ENCODE results near the gene SBF2.

Gene SBF2

GRCh38 chr11:10022764-10023163, 271.3 kb downstream of the SBF2 start:
- Histone ChIP-seq H3K4me2 (ENCODE audit: low read depth, low read length, poor library complexity, severe bottlenecking) (no peak overlapping the region), H3K27ac (ENCODE audit: low read depth, low read length) (no peak overlapping the region), H3K4me3 (ENCODE audit: insufficient read depth, low read length, poor library complexity, severe bottlenecking) (no peak overlapping the region), H3K36me3 (ENCODE audit: low read length) (no peaks in the 10 kb centered on the region), H3K79me2 (ENCODE audit: insufficient read depth, low read length) (no peaks in the 10 kb centered on the region), H3K9me3 (ENCODE audit: insufficient read depth, low read length) (no peaks in the 10 kb centered on the region), H3K27me3 (ENCODE audit: low read length) (no peaks in the 10 kb centered on the region), H4K20me1 (ENCODE audit: low read depth, low read length) (no peaks in the 10 kb centered on the region), H3K9ac (ENCODE audit: low read length) (no peak overlapping the region), H2AFZ (ENCODE audit: low read depth, low read length, severe bottlenecking) (no peak overlapping the region), H3F3A (ENCODE audit: insufficient read depth) (no peaks in the 10 kb centered on the region), H3K9me2 (replicated peaks; ENCODE audit: insufficient read depth, low read length) (no peaks in the 10 kb centered on the region)
- TF ChIP-seq, protein P1, sequence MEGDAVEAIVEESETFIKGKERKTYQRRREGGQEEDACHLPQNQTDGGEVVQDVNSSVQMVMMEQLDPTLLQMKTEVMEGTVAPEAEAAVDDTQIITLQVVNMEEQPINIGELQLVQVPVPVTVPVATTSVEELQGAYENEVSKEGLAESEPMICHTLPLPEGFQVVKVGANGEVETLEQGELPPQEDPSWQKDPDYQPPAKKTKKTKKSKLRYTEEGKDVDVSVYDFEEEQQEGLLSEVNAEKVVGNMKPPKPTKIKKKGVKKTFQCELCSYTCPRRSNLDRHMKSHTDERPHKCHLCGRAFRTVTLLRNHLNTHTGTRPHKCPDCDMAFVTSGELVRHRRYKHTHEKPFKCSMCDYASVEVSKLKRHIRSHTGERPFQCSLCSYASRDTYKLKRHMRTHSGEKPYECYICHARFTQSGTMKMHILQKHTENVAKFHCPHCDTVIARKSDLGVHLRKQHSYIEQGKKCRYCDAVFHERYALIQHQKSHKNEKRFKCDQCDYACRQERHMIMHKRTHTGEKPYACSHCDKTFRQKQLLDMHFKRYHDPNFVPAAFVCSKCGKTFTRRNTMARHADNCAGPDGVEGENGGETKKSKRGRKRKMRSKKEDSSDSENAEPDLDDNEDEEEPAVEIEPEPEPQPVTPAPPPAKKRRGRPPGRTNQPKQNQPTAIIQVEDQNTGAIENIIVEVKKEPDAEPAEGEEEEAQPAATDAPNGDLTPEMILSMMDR (IDR thresholded peaks at IDR 0.05; ENCODE audit: insufficient read depth, low read length, poor library complexity, severe bottlenecking): no peak
- no peak for TF ChIP-seq EZH2phosphoT487 (conservative IDR thresholded peaks at IDR 0.05; ENCODE audit: low read length)

DNA sequence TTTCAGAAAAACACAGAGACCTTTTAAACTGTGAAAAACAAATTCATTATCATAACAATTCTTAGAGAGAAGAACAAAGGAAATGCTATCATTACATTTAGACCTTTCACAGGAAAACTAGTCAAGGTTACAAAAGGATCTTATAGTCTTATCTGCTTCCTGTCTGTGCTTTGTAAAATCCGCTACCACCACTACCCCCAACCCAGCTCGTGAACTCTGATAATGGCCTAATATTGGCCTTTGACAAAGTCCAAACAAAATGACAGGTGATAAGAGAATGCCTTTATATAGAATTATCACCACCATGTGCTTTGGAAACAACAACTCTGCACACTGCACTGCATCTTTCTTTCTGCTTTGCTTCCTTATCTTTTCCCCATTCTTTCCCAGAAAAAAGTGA, 272.5 kb downstream of the SBF2 start:
- no peaks in the 10 kb centered on the region for H3F3A ChIP-seq (ENCODE audit: insufficient read depth)
- TF ChIP-seq, protein P1 (IDR thresholded peaks at IDR 0.05; ENCODE audit: insufficient read depth, low read length, poor library complexity, severe bottlenecking): no peak
- TF ChIP-seq EZH2phosphoT487 (conservative IDR thresholded peaks at IDR 0.05; ENCODE audit: low read length): no peak
- no peaks in the 10 kb centered on the region for H3K79me2 ChIP-seq (ENCODE audit: insufficient read depth, low read length)
- H3K27ac ChIP-seq (ENCODE audit: low read depth, low read length): no peak overlapping the region
- no peaks in the 10 kb centered on the region for H3K27me3 ChIP-seq (ENCODE audit: low read length)
- no peaks in the 10 kb centered on the region for H3K9me3 ChIP-seq (ENCODE audit: insufficient read depth, low read length)
- no peaks in the 10 kb centered on the region for H4K20me1 ChIP-seq (ENCODE audit: low read depth, low read length)
- H3K4me3 ChIP-seq (ENCODE audit: insufficient read depth, low read length, poor library complexity, severe bottlenecking): no peak overlapping the region
- H3K4me2 ChIP-seq (ENCODE audit: low read depth, low read length, poor library complexity, severe bottlenecking): no peak overlapping the region
- H3K9me2 ChIP-seq (replicated peaks; ENCODE audit: insufficient read depth, low read length): no peaks in the 10 kb centered on the region
- H3K36me3 ChIP-seq (ENCODE audit: low read length): no peaks in the 10 kb centered on the region
- no peak overlapping the region for H3K9ac ChIP-seq (ENCODE audit: low read length)
- H2AFZ ChIP-seq (ENCODE audit: low read depth, low read length, severe bottlenecking): no peak overlapping the region

DNA sequence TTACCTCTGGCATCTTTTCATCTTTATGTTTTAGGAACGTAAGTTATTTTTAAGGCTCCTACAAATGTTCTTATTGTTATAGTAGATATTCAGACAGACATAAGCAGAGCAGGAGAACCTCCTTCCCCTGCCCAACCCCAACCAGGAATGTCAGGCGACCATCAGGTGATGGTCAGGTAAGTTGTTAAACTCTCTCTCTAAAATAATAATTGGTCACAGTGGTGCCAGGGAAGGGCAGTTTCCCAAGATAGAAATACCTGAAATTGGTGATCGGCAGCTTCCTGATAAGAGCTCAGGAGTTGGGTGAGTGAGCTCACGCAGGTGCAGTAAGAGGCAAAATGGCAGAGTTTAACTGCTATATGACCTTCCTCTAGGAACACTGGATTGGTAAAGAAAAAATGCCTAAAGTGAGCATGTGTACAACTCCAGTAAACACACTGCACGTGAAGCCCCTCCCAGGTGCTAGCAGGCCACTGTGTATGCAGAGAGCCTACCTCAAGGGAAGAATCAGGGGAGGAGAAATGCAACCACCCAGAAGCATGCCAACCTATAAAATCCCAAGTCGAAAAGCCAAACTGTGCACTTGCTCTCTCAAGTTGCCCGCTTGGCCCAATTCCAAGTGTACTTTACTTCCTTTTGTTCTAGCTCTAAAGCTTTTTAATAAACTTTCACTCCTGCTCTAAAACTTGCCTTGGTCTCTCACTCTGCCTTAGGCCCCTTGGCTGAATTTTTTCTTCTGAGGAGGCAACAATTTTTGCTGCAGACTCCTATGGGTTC, 273.9 kb downstream of the SBF2 start:
- no peak overlapping the region for H3K4me2 ChIP-seq (ENCODE audit: low read depth, low read length, poor library complexity, severe bottlenecking)
- H4K20me1 ChIP-seq (ENCODE audit: low read depth, low read length): no peaks in the 10 kb centered on the region
- no peaks in the 10 kb centered on the region for H3F3A ChIP-seq (ENCODE audit: insufficient read depth)
- H3K9ac ChIP-seq (ENCODE audit: low read length): no peak overlapping the region
- H3K27me3 ChIP-seq (ENCODE audit: low read length): no peaks in the 10 kb centered on the region
- TF ChIP-seq, protein P1 (IDR thresholded peaks at IDR 0.05; ENCODE audit: insufficient read depth, low read length, poor library complexity, severe bottlenecking): no peak
- no peak for TF ChIP-seq EZH2phosphoT487 (conservative IDR thresholded peaks at IDR 0.05; ENCODE audit: low read length)
- no peaks in the 10 kb centered on the region for H3K79me2 ChIP-seq (ENCODE audit: insufficient read depth, low read length)
- no peak overlapping the region for H3K27ac ChIP-seq (ENCODE audit: low read depth, low read length)
- H2AFZ ChIP-seq (ENCODE audit: low read depth, low read length, severe bottlenecking): no peak overlapping the region
- no peaks in the 10 kb centered on the region for H3K36me3 ChIP-seq (ENCODE audit: low read length)
- H3K9me2 ChIP-seq (replicated peaks; ENCODE audit: insufficient read depth, low read length): no peaks in the 10 kb centered on the region
- no peaks in the 10 kb centered on the region for H3K9me3 ChIP-seq (ENCODE audit: insufficient read depth, low read length)
- no peak overlapping the region for H3K4me3 ChIP-seq (ENCODE audit: insufficient read depth, low read length, poor library complexity, severe bottlenecking)

All from SU-DHL-6 (cell line).